ACC112 (cell line): ENCODE measurements around the gene NEIL1.
"Not testable (repeated sequence)": the region's sequence is repeated elsewhere in the genome, so short reads cannot be mapped to it uniquely, and the experiment has no call there.

Experiments
- H2AFZ ChIP-seq: fragments of 200-600 bp; sonication (generic); one replicate; pipeline ENCODE4 v1.6.0; 2017; ENCODE audit warnings: antibody characterized with exemption, low read length; ENCODE audit not compliant: unreplicated experiment
- H3K27ac ChIP-seq: fragments of 200-600 bp; sonication (generic); 2 replicates; pipeline ENCODE4 v1.5.1; 2014; ENCODE audit warnings: low read depth, mild to moderate bottlenecking, antibody characterized with exemption, low read length, moderate library complexity
- H3K27me3 ChIP-seq: fragments of 200-600 bp; sonication (generic); 2 replicates; pipeline ENCODE4 v1.6.1; 2014; ENCODE audit warnings: mild to moderate bottlenecking, antibody characterized with exemption, low read length, moderate library complexity, mixed read lengths; ENCODE audit not compliant: insufficient read depth
- H3K36me3 ChIP-seq: fragments of 200-600 bp; sonication (generic); 2 replicates; pipeline ENCODE4 v1.6.1; 2016; ENCODE audit warnings: mild to moderate bottlenecking, antibody characterized with exemption, low read length, moderate library complexity, mixed read lengths; ENCODE audit not compliant: insufficient read depth
- H3K4me1 ChIP-seq: fragments of 200-600 bp; sonication (generic); one replicate; pipeline ENCODE4 v1.6.1; 2016; ENCODE audit warnings: low read length, mixed read lengths; ENCODE audit not compliant: insufficient read depth, unreplicated experiment, control insufficient read depth
- H3K4me3 ChIP-seq: fragments of 200-600 bp; sonication (generic); 2 replicates; pipeline ENCODE4 v1.5.1; 2014; ENCODE audit warnings: mild to moderate bottlenecking, low read depth, low read length
- H3K79me2 ChIP-seq: fragments of 200-600 bp; sonication (generic); one replicate; pipeline ENCODE4 v1.6.0; 2016; ENCODE audit warnings: low read length; ENCODE audit not compliant: control insufficient read depth, unreplicated experiment, insufficient read depth

NEIL1 gene

DNA sequence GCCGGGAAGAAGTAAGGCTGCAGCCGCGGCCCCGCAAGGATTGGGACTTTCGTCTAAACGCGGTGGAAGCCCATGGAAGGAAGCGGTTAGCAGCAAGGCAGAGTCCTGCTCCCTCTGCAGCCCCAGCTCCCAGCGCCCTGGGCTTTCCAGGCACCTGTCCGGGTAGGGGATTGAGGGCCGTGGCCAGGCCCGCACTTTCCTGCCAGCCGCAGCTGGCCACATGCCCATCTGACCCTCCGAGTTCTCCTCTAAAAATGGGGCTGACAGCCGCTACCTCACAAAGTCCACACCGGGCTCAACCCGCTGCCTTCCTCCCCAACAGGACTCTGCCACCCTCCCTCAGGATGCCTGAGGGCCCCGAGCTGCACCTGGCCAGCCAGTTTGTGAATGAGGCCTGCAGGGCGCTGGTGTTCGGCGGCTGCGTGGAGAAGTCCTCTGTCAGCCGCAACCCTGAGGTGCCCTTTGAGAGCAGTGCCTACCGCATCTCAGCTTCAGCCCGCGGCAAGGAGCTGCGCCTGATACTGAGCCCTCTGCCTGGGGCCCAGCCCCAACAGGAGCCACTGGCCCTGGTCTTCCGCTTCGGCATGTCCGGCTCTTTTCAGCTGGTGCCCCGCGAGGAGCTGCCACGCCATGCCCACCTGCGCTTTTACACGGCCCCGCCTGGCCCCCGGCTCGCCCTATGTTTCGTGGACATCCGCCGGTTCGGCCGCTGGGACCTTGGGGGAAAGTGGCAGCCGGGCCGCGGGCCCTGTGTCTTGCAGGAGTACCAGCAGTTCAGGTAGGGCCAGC is 1.9 kb downstream of the NEIL1 start:
- Histone ChIP-seq H3K27me3 (no peaks in the 10 kb centered on the region), H2AFZ (peak overlapping the region; percentile 58), H3K79me2 (no peaks in the 10 kb centered on the region), H3K4me1 (no peaks in the 10 kb centered on the region), H3K4me3 (peak overlapping the region; percentile 86), H3K36me3 (no peaks in the 10 kb centered on the region), H3K27ac (no peak overlapping the region)

DNA sequence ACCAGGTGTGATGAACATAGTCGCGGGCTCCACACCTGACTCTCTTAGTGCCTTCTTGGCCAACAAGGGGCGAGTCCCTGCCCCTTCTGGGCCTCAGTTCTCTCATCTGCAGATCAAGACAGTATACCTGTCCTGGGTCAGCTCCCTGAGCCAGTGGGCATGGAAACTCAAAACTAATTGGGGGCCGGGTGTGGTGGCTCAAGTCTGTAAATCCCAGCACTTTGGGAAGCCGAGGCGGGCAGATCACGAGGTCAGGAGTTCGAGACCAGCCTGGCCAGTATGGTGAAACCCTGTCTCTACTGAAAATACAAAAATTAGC is 2.5 kb downstream of the NEIL1 start:
- not testable (repeated sequence) for H3K27me3 ChIP-seq, H3K4me3 ChIP-seq, H3K4me1 ChIP-seq, H3K79me2 ChIP-seq, H3K36me3 ChIP-seq, H3K27ac ChIP-seq, H2AFZ ChIP-seq

DNA sequence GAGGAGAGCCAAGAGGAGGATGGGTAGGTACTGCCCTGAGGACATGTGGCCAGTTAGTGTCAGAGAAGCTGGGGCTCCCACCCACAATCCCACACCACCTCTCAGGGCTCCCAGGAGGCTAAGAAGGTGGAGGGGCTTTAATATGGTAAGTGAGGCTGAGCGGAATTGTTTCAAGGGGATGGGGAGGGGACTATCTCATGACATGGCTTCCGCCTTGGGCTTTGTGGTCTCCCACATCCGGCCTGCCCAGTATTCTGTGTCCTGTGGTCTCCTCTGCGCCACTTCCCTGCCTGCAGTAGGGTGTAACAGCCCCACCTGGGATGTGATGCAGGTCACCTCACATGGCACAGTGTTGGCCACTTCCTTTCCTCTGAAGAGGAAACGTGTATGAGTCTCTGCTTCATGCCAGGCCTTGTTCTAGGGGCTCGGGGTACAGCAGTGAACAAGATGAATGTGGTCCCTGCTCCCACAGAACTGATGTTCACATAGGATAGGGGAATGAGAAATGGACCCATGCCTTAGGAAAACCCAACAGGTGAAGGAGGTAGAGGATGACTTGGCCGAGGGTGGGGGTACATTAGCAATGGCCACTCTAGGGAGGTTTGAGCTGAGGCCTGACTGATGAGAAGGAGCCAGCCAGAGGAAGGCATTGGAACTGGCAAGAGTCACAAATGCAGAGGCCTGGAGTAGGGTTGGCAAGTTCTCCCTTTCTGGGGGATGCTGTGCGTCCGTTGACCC is 3.2 kb downstream of the NEIL1 start:
- Histone ChIP-seq H3K4me1 (no peaks in the 10 kb centered on the region), H2AFZ (no peak overlapping the region), H3K27me3 (no peaks in the 10 kb centered on the region), H3K36me3 (no peaks in the 10 kb centered on the region), H3K79me2 (no peaks in the 10 kb centered on the region), H3K4me3 (no peak overlapping the region), H3K27ac (no peak overlapping the region)

DNA sequence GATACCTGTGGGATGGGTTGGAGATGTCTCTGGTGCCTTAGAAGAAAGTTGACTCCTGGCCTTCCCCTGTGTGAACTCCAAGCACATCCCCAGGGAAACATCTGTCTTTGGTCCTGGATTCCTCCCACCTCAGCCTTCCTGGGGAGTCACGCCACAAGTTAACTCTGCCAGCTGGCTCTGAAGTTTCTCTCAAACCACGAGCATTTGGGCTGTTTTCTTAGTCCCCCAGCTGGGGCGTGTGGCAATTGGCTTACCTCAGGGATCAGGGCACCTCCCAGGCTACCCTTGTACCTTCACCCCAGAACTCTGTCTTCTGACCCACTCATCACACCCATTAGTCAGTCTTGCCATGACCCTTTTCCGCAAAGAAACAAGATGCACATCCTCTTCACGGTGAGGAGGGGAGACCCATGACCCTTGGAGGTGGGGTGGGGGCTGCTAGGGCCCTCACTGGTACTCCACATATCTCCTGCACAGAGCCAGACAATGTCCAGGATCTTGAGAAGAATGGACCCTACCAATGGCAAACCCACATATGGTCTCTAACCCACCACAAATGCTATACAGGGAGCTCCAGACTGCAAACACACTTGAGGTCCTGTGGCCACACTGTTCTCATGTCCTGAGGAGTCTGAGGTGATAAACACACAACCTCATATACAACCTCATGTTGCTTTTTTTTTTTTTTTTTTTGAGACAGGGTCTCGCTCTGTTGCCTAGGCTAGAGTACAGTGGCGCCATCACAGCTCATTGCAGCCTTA is 3.9 kb downstream of the NEIL1 start:
- no peaks in the 10 kb centered on the region for H3K79me2 ChIP-seq
- no peaks in the 10 kb centered on the region for H3K4me1 ChIP-seq
- H3K27ac ChIP-seq = no peak overlapping the region
- H3K4me3 ChIP-seq = no peak overlapping the region
- H3K36me3 ChIP-seq = no peaks in the 10 kb centered on the region
- H2AFZ ChIP-seq = no peak overlapping the region
- H3K27me3 ChIP-seq = no peaks in the 10 kb centered on the region

DNA sequence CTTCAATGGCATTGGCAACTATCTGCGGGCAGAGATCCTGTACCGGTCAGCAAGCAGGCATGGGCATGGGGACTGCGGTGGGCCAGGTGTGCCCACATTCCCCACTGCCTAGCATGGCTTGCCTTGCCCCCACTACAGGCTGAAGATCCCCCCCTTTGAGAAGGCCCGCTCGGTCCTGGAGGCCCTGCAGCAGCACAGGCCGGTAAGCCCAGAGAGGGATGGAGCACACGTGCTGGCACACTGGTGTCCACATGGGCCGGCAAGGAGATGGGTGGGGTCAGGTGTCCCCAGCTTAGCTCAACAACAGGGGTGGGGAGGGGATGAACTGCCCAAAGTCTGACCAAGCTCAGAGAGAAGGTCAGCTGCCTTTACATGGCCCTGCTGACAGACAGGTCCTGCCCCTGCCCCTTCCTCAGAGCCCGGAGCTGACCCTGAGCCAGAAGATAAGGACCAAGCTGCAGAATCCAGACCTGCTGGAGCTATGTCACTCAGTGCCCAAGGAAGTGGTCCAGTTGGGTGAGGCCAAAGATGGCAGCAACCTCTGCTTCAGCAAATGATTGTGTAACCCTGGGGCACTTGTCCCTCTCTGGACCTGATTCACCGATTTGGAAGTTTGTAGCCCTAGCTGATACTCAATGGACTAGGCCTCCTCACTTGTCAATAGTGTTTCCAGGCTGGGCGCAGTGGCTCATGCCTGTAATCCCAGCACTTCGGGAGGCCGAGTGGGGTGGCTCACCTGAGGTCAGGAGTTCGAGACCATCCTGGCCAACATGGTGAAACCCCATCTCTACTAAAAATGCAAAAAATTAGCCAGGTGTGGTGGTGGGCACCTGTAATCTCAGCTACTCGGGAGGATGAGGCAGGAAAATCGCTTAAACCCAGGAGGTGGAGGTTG is 5.6 kb downstream of the NEIL1 start:
- Histone ChIP-seq H3K4me1 (no peaks in the 10 kb centered on the region), H3K79me2 (no peaks in the 10 kb centered on the region), H3K4me3 (no peak overlapping the region), H2AFZ (no peak overlapping the region), H3K27me3 (no peaks in the 10 kb centered on the region), H3K36me3 (no peaks in the 10 kb centered on the region), H3K27ac (no peak overlapping the region)

DNA sequence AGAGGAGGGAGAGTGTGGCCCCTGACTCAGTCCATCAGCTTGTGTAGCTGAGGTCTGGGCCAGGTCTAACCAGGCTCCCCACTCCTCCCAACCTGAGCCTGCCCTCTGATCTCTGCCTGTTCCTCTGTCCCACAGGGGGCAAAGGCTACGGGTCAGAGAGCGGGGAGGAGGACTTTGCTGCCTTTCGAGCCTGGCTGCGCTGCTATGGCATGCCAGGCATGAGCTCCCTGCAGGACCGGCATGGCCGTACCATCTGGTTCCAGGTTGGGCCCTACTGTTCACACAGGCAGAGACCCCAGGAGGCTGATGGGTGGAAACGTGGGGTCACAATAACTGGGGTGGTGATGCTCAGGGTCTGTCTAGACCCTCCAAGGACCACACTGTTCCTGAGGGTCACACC is 6.8 kb downstream of the NEIL1 start:
- H3K79me2 ChIP-seq = no peaks in the 10 kb centered on the region
- H3K36me3 ChIP-seq = peaks cover 3% of the 10 kb centered on the region; the same call in 1 of the 2 replicates
- no peaks in the 10 kb centered on the region for H3K4me1 ChIP-seq
- no peak overlapping the region for H2AFZ ChIP-seq
- no peak overlapping the region for H3K27ac ChIP-seq
- H3K4me3 ChIP-seq = no peak overlapping the region
- H3K27me3 ChIP-seq = no peaks in the 10 kb centered on the region

DNA sequence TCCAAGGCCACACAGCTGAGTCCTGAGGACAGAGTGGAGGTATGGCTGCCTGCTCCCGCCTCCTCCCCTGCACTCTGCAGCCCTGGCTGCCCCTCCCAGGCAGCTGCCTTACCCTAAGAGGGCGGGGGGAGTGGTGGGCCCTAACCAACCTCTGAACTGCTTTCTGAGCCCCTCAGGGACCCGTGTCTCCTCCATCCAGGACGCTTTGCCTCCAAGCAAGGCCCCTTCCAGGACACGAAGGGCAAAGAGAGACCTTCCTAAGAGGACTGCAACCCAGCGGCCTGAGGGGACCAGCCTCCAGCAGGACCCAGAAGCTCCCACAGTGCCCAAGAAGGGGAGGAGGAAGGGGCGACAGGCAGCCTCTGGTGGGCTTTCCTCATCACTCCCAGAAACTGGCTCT is 7.6 kb downstream of the NEIL1 start:
- Histone ChIP-seq H3K4me1 (no peaks in the 10 kb centered on the region), H2AFZ (no peak overlapping the region), H3K79me2 (no peaks in the 10 kb centered on the region), H3K27ac (no peak overlapping the region), H3K36me3 (peaks cover 3% of the 10 kb centered on the region; the same call in 1 of the 2 replicates), H3K4me3 (no peak overlapping the region), H3K27me3 (no peaks in the 10 kb centered on the region)

DNA sequence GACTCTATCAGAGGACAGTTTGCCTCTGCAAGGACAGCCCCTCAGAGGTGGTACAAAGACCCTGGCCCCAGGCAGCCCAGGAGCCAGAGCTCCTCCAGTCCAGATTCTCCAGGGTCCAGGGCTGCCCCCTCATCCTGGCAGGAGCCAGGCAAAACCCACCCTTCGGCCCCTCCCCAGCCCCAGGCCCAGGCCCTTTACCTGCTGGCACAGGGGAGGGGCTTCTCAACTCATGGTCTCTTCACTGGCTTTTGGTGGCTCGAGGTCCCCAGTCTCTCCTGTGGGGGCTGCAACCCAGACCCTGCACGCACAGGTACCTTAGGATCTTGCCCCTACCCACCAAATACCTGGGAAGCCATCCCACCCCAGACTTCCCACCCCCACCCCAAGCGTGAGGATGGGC is 8.5 kb downstream of the NEIL1 start:
- Histone ChIP-seq H3K36me3 (peaks cover 3% of the 10 kb centered on the region; the same call in 1 of the 2 replicates), H3K27me3 (no peaks in the 10 kb centered on the region), H3K79me2 (no peaks in the 10 kb centered on the region), H3K27ac (no peak overlapping the region), H3K4me3 (no peak overlapping the region), H3K4me1 (no peaks in the 10 kb centered on the region), H2AFZ (no peak overlapping the region)

DNA sequence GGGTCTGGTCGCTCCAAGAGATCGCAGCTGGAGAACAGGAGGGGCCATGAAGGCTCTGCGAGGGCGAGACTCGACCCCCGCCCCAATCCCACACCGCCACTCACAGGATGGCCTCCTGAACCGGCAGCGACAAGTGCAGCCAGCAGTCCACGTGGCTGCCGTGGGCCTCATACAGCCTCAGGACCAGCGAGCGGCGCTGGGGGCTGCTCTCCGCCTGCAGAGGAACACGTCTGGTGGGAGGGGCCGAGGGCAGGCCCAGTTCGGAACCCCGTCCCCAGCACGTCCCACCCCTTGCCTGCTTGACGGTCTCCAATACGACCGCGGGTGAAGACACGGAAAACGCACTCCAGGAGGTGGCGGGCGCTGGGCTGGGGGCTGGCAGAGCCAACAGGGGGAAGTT is 9.2 kb downstream of the NEIL1 start:
- no peak overlapping the region for H3K4me3 ChIP-seq
- H3K4me1 ChIP-seq = no peaks in the 10 kb centered on the region
- H3K27ac ChIP-seq = no peak overlapping the region
- peaks cover 3% of the 10 kb centered on the region; the same call in 1 of the 2 replicates for H3K36me3 ChIP-seq
- H2AFZ ChIP-seq = no peak overlapping the region
- H3K79me2 ChIP-seq = no peaks in the 10 kb centered on the region
- no peaks in the 10 kb centered on the region for H3K27me3 ChIP-seq

DNA sequence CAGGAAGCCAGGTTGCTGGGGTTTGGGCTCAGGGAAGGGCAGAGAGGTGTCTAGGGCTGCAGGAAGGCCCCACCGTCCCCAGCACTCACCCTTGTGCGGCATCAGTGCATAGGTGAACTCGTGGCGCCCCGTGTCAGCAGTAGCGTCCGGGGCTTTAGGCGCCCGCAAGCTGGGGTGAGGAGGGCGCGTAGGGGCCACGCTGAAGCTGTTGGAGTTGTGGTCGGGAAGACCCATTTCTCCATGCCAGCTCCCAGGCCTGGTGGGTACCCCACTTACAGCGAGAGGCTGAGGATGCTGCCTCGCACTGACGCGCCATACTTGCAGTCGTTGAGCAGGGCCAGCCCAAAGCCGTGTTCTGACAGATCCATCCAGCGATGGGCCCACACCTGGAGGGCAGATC is 9.7 kb downstream of the NEIL1 start:
- Histone ChIP-seq H3K27ac (no peak overlapping the region), H3K4me3 (no peak overlapping the region), H2AFZ (no peak overlapping the region), H3K4me1 (no peaks in the 10 kb centered on the region), H3K36me3 (peaks cover 3% of the 10 kb centered on the region; the same call in 1 of the 2 replicates), H3K79me2 (no peaks in the 10 kb centered on the region), H3K27me3 (no peaks in the 10 kb centered on the region)
